Loucy (cell line): ENCODE data around the gene KBTBD3.

Experiments used
- EZH2phosphoT487 ChIP-seq: fragments of 200-600 bp; IDR thresholded peaks from 2 replicates; pipeline ENCODE4 v1.6.1; 2018; ENCODE audit warnings: antibody characterized with exemption, mild to moderate bottlenecking, moderate library complexity, borderline replicate concordance
- TF ChIP-seq, protein P1 (sequence below): fragments of 200-600 bp; sonication (generic); conservative IDR thresholded peaks from 2 replicates; pipeline ENCODE4 v1.5.1; 2014; ENCODE audit warnings: mild to moderate bottlenecking, antibody characterized with exemption, low read length

DNA sequence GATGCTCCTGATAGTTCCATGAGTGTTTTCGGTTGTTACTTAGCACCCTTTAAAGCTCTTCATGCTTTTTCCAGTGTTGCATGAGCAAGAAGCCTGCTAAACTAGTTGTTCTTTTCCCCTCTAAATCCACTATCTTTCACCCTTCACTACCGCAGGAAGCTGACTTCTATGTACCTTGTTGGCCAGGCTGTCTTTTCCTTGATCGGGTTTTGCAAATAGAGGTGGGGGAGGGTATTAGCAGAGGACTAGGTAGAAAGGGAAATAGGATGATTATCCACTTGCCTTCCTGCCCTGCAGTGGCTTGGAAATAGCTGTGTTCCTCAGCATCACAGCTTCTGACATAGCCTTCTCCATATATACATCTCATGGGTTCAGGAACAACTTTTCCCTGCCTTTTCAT, 24.2 kb upstream of the KBTBD3 start:
- TF ChIP-seq, protein P1, sequence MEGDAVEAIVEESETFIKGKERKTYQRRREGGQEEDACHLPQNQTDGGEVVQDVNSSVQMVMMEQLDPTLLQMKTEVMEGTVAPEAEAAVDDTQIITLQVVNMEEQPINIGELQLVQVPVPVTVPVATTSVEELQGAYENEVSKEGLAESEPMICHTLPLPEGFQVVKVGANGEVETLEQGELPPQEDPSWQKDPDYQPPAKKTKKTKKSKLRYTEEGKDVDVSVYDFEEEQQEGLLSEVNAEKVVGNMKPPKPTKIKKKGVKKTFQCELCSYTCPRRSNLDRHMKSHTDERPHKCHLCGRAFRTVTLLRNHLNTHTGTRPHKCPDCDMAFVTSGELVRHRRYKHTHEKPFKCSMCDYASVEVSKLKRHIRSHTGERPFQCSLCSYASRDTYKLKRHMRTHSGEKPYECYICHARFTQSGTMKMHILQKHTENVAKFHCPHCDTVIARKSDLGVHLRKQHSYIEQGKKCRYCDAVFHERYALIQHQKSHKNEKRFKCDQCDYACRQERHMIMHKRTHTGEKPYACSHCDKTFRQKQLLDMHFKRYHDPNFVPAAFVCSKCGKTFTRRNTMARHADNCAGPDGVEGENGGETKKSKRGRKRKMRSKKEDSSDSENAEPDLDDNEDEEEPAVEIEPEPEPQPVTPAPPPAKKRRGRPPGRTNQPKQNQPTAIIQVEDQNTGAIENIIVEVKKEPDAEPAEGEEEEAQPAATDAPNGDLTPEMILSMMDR = no peak
- TF ChIP-seq EZH2phosphoT487 = no peak
